ENCODE results near the gene TAF1A.

The TAF1A gene

GRCh38 chr1:222546548-222547259, 43.0 kb downstream of the TAF1A start:
- DNase-seq (ENCODE audit: low read depth, low spot score) = no peak
- no peak overlapping the region for H3K4me3 ChIP-seq (ENCODE audit: low read length)

- no peak overlapping the region for H3K4me3 ChIP-seq (ENCODE audit: low read length)
- DNase-seq (ENCODE audit: low read depth, low spot score) = no peak
These were observed 43.6 kb downstream of the TAF1A start for GRCh38 chr1:222546091-222546490.

GRCh38 chr1:222543817-222544216, 45.9 kb downstream of the TAF1A start:
- no peak overlapping the region for H3K4me3 ChIP-seq (ENCODE audit: low read length)
- no peak for DNase-seq (ENCODE audit: low read depth, low spot score)

GRCh38 chr1:222540598-222540995, 49.1 kb downstream of the TAF1A start:
- DNase-seq (ENCODE audit: low read depth, low spot score) = no peak

GRCh38 chr1:222539951-222540597, 49.7 kb downstream of the TAF1A start:
- no peak overlapping the region for H3K4me3 ChIP-seq (ENCODE audit: low read length)
- DNase-seq (ENCODE audit: low read depth, low spot score) = no peak

More at GRCh38 chr1:222540598-222540995, 49.1 kb downstream of the TAF1A start:
- no peak overlapping the region for H3K4me3 ChIP-seq (ENCODE audit: low read length)

GRCh38 chr1:222535455-222535854, 54.3 kb downstream of the TAF1A start:
- H3K4me3 ChIP-seq (ENCODE audit: low read length) = no peak overlapping the region
- no peak for DNase-seq (ENCODE audit: low read depth, low spot score)

GRCh38 chr1:222530852-222531251, 58.9 kb downstream of the TAF1A start:
- H3K4me3 ChIP-seq (ENCODE audit: low read length) = no peak overlapping the region
- no peak for DNase-seq (ENCODE audit: low read depth, low spot score)

GRCh38 chr1:222529916-222530315, 59.8 kb downstream of the TAF1A start:
- DNase-seq (ENCODE audit: low read depth, low spot score) = no peak
- no peak overlapping the region for H3K4me3 ChIP-seq (ENCODE audit: low read length)

- H3K4me3 ChIP-seq (ENCODE audit: low read length) = no peak overlapping the region
- no peak for DNase-seq (ENCODE audit: low read depth, low spot score)
These were observed 60.6 kb downstream of the TAF1A start for GRCh38 chr1:222529181-222529580.

- no peak overlapping the region for H3K4me3 ChIP-seq (ENCODE audit: low read length)
- DNase-seq (ENCODE audit: low read depth, low spot score) = no peak
These were observed 63.8 kb downstream of the TAF1A start for GRCh38 chr1:222525951-222526350.

GRCh38 chr1:222523852-222524251, 65.9 kb downstream of the TAF1A start:
- DNase-seq (ENCODE audit: low read depth, low spot score) = peak; percentile 53
- H3K4me3 ChIP-seq (ENCODE audit: low read length) = no peak overlapping the region

GRCh38 chr1:222522105-222522915, 67.4 kb downstream of the TAF1A start:
- H3K4me3 ChIP-seq (ENCODE audit: low read length) = no peak overlapping the region

GRCh38 chr1:222521299-222522104, 68.2 kb downstream of the TAF1A start:
- no peak overlapping the region for H3K4me3 ChIP-seq (ENCODE audit: low read length)
- peak; percentile 14 for DNase-seq (ENCODE audit: low read depth, low spot score)

More at GRCh38 chr1:222522105-222522915, 67.4 kb downstream of the TAF1A start:
- no peak for DNase-seq (ENCODE audit: low read depth, low spot score)

All from Jurkat, Clone E6-1 (cell line).